Measurements from ENCODE around the gene N4BP2L1.

Gene N4BP2L1

DNA sequence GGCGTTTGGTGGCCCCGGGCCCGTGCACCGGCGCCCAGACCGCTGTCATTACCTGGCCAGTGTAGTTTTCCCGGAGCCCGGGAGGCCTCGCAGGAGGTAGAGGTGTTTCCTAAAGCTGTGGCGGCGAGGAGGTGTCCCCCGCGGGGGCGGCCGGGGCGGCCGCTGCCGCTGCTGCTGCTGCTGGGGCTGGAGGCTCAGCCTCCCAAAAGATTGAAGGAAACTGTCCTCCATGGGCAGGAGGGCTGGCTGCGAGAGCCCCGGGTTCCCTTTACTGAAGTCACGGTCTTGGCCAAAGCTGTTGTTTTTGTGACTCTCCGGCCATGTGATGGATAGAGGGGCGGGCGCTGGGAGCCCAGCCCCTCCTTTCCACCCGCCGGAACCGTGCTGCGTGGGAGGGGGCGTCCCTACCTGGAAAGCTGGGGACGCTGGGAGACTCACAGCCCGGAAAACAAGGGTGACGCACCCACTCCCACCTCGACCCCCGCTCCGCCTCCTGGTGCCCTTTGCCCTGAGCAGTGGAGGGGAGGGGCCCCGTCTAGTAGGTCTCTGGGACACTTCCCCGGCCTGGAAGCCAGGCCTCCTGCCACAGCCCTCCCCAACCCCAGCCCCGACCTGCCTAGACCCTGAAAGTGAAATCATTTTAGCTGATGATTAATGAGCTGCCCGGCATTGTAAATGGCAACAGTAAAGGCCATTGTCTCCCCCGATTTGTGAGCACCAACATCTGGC lies at the start of gene N4BP2L1:
N4BP2L1 (minus strand) TSS at position 279 of the 729 bp plus-strand sequence; CDS start at position 231, 48 bp downstream.
- Histone ChIP-seq H3K4me1 (ENCODE audit: control insufficient read depth, insufficient read depth, low read length) (peaks cover 14% of the 10 kb centered on the region), H3K27me3 (ENCODE audit: control insufficient read depth, insufficient read depth, low read length) (peaks cover 17% of the 10 kb centered on the region), H3K9me3 (ENCODE audit: control insufficient read depth, insufficient read depth, low read depth, low read length) (no peaks in the 10 kb centered on the region), H3K9ac (ENCODE audit: low read length) (peak within 1 kb of the TSS; percentile 37), H3K4me3 (ENCODE audit: low read depth, low read length) (peak within 1 kb of the TSS; percentile 86), H3K36me3 (ENCODE audit: control insufficient read depth, insufficient read depth, low read length) (no peaks in the 10 kb centered on the region), H3K27ac (ENCODE audit: low read depth, low read length) (no peak within 1 kb of the TSS)

DNA sequence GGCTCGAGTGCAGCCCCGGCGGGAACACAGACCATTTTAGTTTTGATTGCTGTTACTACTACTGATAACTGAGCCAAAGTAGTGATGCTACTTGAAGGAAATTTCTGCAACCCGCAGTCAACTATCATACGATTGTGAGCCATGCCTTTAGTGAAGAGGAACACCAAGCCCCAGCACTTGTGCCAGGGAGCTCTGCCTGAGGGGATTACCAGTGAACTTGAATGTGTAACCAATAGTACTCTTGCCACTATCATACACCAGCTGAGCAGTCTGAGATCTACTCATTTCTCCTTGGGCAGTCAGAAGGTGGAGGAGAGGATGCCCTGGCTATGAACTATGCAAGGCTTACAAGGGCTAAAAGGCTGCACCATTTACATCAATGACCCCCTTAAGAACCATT lies 49.0 kb upstream of the N4BP2L1 start:
- H3K27ac ChIP-seq (ENCODE audit: low read depth, low read length) = no peak overlapping the region
- no peak overlapping the region for H3K4me3 ChIP-seq (ENCODE audit: low read depth, low read length)
- no peaks in the 10 kb centered on the region for H3K27me3 ChIP-seq (ENCODE audit: control insufficient read depth, insufficient read depth, low read length)

DNA sequence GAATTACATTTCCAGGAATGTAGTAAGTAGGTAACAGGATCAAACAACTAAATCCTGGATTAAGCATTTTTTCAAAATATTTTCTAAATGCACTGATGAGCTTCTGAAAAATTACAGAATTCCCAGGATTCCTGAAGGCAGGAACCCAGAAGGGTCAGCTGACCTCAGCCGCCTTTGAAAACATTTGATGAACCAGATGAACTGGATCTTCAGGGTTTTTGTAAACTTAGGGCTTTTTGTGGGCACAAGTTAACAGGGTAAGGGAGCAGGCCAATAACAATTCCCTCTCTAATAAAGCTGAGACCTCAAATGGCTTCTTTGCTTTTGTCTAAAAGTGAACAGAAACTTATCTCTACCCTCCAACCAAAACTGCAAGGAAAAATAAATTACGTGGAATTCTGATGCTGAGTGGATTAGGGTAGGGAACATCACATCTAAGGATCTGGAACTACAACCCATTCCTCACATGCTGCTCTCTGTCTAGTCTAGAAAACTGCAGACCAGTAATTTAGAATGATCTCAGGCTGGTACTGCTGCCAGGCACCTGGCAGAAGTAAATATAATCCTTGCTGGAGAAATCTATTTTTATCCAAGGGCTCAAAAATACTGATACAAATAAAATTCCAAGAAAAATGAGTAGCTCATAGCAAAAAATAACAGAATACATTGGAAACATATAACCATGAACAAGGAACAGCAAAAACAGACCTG lies 48.2 kb upstream of the N4BP2L1 start:
- Histone ChIP-seq H3K4me3 (ENCODE audit: low read depth, low read length) (no peak overlapping the region), H3K36me3 (ENCODE audit: control insufficient read depth, insufficient read depth, low read length) (no peaks in the 10 kb centered on the region), H3K27me3 (ENCODE audit: control insufficient read depth, insufficient read depth, low read length) (no peaks in the 10 kb centered on the region), H3K4me1 (ENCODE audit: control insufficient read depth, insufficient read depth, low read length) (no peaks in the 10 kb centered on the region), H3K9ac (ENCODE audit: low read length) (no peak overlapping the region), H3K9me3 (ENCODE audit: control insufficient read depth, insufficient read depth, low read depth, low read length) (no peaks in the 10 kb centered on the region), H3K27ac (ENCODE audit: low read depth, low read length) (no peak overlapping the region)

More for the DNA sequence above, 49.0 kb upstream of the N4BP2L1 start:
- Histone ChIP-seq H3K9ac (ENCODE audit: low read length) (no peak overlapping the region), H3K4me1 (ENCODE audit: control insufficient read depth, insufficient read depth, low read length) (no peaks in the 10 kb centered on the region), H3K9me3 (ENCODE audit: control insufficient read depth, insufficient read depth, low read depth, low read length) (no peaks in the 10 kb centered on the region), H3K36me3 (ENCODE audit: control insufficient read depth, insufficient read depth, low read length) (no peaks in the 10 kb centered on the region)

DNA sequence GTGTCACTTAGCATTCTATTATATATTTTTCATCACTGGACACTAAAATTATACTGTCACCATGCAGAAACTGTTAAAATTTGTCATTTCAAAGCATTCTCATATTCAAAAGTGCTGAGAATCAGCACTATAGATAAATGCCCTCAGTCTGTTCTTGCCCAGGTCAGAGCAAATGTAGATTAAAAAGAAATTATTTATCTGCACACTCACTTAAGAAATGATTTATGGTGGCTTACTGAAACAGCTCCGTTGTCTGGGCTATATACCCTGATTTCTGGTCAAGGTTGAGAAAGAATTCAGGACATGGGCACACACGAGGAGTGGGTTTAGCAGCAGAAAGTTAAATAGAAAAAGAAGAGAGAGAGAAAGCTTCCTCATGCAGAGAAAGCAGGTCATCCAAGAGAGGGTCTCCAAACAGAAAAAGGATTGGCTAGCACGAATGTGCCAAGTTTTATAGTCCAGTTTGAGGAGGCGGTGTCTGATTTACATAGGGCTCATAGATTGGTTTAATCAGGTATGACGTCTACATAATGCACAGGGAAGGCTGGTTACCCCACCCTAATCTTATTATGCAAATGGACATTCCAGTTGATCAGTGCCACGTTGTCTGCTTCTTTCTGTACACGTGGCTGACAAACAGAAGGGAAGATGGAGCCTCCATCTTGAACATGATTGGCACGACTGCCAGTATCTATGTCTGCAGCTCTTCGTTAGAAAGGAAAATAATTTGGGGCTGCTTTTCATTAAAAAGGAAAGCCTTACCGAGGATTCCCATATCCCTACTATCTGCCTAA lies 47.3 kb upstream of the N4BP2L1 start:
- Histone ChIP-seq H3K4me1 (ENCODE audit: control insufficient read depth, insufficient read depth, low read length) (no peaks in the 10 kb centered on the region), H3K4me3 (ENCODE audit: low read depth, low read length) (no peak overlapping the region), H3K9ac (ENCODE audit: low read length) (no peak overlapping the region), H3K27ac (ENCODE audit: low read depth, low read length) (no peak overlapping the region), H3K27me3 (ENCODE audit: control insufficient read depth, insufficient read depth, low read length) (no peaks in the 10 kb centered on the region), H3K9me3 (ENCODE audit: control insufficient read depth, insufficient read depth, low read depth, low read length) (no peaks in the 10 kb centered on the region), H3K36me3 (ENCODE audit: control insufficient read depth, insufficient read depth, low read length) (no peaks in the 10 kb centered on the region)

DNA sequence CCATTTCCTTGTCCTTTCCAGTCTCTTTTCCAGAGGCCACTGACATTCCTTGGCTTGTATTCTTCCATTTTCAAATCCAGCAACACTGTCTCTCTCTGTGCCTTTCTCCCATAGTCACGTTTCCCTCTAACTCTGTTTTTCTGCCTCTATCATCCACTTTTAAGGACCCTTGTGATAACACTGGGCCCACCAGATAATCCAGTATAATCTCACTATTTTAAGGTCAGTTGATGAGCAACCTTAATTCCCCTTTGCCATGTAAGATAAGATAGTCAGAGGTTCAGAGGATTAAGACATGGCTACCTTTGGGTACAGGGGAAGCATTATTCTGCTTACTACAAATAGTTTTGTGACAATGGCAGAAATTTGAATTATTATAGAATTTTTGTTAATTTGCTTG lies 45.7 kb upstream of the N4BP2L1 start:
- no peak overlapping the region for H3K4me3 ChIP-seq (ENCODE audit: low read depth, low read length)
- no peak overlapping the region for H3K9ac ChIP-seq (ENCODE audit: low read length)
- no peaks in the 10 kb centered on the region for H3K27me3 ChIP-seq (ENCODE audit: control insufficient read depth, insufficient read depth, low read length)
- H3K27ac ChIP-seq (ENCODE audit: low read depth, low read length) = no peak overlapping the region
- no peaks in the 10 kb centered on the region for H3K4me1 ChIP-seq (ENCODE audit: control insufficient read depth, insufficient read depth, low read length)
- no peaks in the 10 kb centered on the region for H3K9me3 ChIP-seq (ENCODE audit: control insufficient read depth, insufficient read depth, low read depth, low read length)
- H3K36me3 ChIP-seq (ENCODE audit: control insufficient read depth, insufficient read depth, low read length) = no peaks in the 10 kb centered on the region

DNA sequence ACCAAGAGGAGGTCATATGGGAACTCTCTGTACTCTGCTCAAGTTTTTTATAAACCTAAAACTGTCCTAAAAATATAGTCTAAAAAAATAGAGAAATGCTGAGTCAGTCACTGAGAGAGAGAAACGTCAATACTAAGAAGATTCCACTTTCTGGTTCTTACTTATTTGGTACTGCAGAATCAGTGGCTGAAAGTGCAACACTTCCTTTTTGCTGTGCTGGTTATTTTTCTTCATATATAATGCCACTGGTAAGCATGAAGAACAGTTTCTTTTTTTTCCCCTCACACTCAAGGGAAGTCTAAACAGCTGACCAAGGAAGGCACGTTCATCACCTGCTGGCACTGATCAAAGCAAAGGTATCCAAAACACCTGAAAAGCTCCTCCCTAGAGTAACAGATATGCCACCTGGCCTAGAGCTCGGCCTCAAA lies 44.3 kb upstream of the N4BP2L1 start:
- no peak overlapping the region for H3K27ac ChIP-seq (ENCODE audit: low read depth, low read length)

DNA sequence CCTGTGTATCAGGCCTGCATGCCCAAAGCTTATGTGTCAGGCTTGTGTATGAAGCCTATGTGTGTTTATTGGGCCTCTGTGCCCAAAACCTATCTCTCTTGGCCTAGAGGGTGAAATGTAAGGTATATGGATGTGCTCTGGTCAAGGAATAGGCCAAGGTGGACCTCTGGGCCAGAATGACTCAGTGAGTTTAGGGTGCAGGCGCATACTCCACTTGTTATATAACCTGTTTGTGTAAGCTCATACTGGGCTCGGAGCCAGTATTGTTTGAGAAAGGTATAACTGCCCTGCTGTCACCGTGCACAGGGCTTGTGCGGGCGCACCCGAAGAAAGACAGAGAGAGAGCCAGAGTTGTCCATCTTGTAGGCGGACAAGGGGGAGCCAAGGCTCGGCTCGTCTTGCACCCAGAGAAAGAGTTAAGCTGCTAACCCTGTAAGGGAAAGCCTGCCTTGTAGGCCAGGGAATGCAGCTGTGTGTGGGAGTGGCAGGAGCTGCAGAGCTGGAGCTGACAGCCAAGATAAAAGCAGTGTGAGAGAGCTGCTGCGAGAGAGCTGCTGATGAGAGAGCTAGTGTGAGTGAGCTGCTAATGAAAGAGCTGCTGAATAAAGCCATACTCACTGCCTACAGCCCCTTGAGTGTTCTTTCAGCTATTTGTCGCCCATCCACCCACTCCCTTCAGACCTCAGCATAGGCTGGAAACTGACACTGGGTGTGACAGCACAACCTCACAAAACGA lies 43.4 kb upstream of the N4BP2L1 start:
- Histone ChIP-seq H3K27ac (ENCODE audit: low read depth, low read length) (no peak overlapping the region), H3K36me3 (ENCODE audit: control insufficient read depth, insufficient read depth, low read length) (no peaks in the 10 kb centered on the region), H3K27me3 (ENCODE audit: control insufficient read depth, insufficient read depth, low read length) (no peaks in the 10 kb centered on the region), H3K9me3 (ENCODE audit: control insufficient read depth, insufficient read depth, low read depth, low read length) (no peaks in the 10 kb centered on the region), H3K4me1 (ENCODE audit: control insufficient read depth, insufficient read depth, low read length) (no peaks in the 10 kb centered on the region), H3K9ac (ENCODE audit: low read length) (no peak overlapping the region), H3K4me3 (ENCODE audit: low read depth, low read length) (no peak overlapping the region)

More for the DNA sequence above, 44.3 kb upstream of the N4BP2L1 start:
- Histone ChIP-seq H3K4me1 (ENCODE audit: control insufficient read depth, insufficient read depth, low read length) (no peaks in the 10 kb centered on the region), H3K4me3 (ENCODE audit: low read depth, low read length) (no peak overlapping the region), H3K9me3 (ENCODE audit: control insufficient read depth, insufficient read depth, low read depth, low read length) (no peaks in the 10 kb centered on the region), H3K27me3 (ENCODE audit: control insufficient read depth, insufficient read depth, low read length) (no peaks in the 10 kb centered on the region), H3K36me3 (ENCODE audit: control insufficient read depth, insufficient read depth, low read length) (no peaks in the 10 kb centered on the region), H3K9ac (ENCODE audit: low read length) (no peak overlapping the region)

DNA sequence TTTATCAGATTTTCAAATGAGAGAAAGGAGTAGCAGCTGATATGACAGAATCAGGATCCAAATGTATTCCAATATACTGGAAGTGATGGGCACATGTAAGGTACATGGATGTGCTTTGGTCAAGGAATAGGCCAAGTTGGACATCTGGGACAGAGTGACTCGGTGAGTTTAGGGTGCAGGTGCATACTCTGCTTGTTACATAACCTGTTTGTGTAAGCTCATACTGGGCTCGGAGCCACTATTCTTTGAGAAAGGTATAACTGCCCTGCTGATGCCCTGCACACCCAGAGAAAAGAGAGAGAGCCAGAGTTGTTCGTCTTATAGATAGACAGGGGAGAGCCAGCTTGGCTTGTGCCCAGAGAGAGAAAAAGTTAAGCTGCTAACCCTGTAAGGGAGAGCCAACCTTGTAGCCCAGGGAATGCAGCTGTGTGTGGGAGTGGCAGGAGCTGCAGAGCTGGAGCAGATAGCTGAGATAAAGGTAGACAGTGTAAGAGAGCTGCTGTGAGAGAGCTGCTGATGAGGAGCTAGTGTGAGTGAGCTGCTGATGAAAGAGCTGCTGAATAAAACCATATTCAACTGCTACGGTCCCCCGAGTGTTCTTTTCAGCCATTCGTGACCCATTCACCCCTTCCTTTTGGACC lies 40.7 kb upstream of the N4BP2L1 start:
- H3K4me1 ChIP-seq (ENCODE audit: control insufficient read depth, insufficient read depth, low read length) = no peaks in the 10 kb centered on the region
- H3K9me3 ChIP-seq (ENCODE audit: control insufficient read depth, insufficient read depth, low read depth, low read length) = no peaks in the 10 kb centered on the region
- no peak overlapping the region for H3K9ac ChIP-seq (ENCODE audit: low read length)
- no peaks in the 10 kb centered on the region for H3K27me3 ChIP-seq (ENCODE audit: control insufficient read depth, insufficient read depth, low read length)
- H3K27ac ChIP-seq (ENCODE audit: low read depth, low read length) = no peak overlapping the region
- no peak overlapping the region for H3K4me3 ChIP-seq (ENCODE audit: low read depth, low read length)
- no peaks in the 10 kb centered on the region for H3K36me3 ChIP-seq (ENCODE audit: control insufficient read depth, insufficient read depth, low read length)

DNA sequence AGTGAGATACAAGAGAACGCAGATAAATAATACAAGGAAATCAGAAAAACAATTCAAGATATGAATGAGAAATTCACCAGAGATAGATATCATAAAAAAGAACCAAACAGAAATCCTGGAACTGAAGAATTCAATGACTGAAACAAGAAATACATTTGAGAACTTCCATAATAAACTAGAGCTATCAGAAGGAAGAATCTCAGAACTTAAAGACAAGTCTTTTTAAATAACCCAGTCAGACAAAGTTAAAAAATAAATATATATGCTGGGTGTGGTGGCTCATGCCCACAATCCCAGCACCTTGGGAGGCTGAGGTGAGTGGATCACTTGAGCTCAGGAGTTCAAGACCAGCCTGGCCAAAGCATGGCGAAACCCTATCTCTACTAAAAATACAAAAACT lies 28.7 kb upstream of the N4BP2L1 start:
- Histone ChIP-seq H3K27me3 (ENCODE audit: control insufficient read depth, insufficient read depth, low read length) (no peaks in the 10 kb centered on the region), H3K4me1 (ENCODE audit: control insufficient read depth, insufficient read depth, low read length) (no peaks in the 10 kb centered on the region), H3K27ac (ENCODE audit: low read depth, low read length) (no peak overlapping the region), H3K9ac (ENCODE audit: low read length) (no peak overlapping the region), H3K36me3 (ENCODE audit: control insufficient read depth, insufficient read depth, low read length) (no peaks in the 10 kb centered on the region), H3K4me3 (ENCODE audit: low read depth, low read length) (no peak overlapping the region), H3K9me3 (ENCODE audit: control insufficient read depth, insufficient read depth, low read depth, low read length) (peaks cover 7% of the 10 kb centered on the region; the same call in 1 of the 2 replicates)

DNA sequence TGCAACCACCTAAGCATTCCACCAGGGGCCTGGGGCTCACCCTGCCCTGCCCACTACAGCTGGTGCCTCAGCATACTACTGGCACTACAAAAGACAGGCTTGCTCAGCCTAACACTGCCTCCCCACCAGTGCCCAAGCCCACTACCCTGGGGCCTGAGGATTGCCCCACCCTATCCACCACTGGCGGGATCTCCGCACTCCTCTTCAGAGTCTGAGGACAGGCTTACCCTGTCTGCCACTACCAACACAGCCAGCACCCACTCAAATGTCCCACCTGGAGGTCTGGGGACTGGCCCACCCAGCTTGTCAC lies 27.6 kb upstream of the N4BP2L1 start:
- no peak overlapping the region for H3K9ac ChIP-seq (ENCODE audit: low read length)
- no peak overlapping the region for H3K4me3 ChIP-seq (ENCODE audit: low read depth, low read length)
- H3K27ac ChIP-seq (ENCODE audit: low read depth, low read length) = no peak overlapping the region
- no peaks in the 10 kb centered on the region for H3K4me1 ChIP-seq (ENCODE audit: control insufficient read depth, insufficient read depth, low read length)
- H3K27me3 ChIP-seq (ENCODE audit: control insufficient read depth, insufficient read depth, low read length) = no peaks in the 10 kb centered on the region
- H3K9me3 ChIP-seq (ENCODE audit: control insufficient read depth, insufficient read depth, low read depth, low read length) = peaks cover 7% of the 10 kb centered on the region; the same call in 1 of the 2 replicates
- H3K36me3 ChIP-seq (ENCODE audit: control insufficient read depth, insufficient read depth, low read length) = no peaks in the 10 kb centered on the region

Data from HUES6 (cell line).